HEK293 (cell line): Measurements from ENCODE around the gene WDR18.

Experiments used
- CTCF ChIA-PET: fragments of 350-600 bp; formaldehyde crosslinking; extraction: SDS; loops from one replicate; lab custom pipeline; 2021; ENCODE audit warnings: antibody characterized with exemption; lab: Yijun Ruan, JAX
- POLR2A ChIA-PET: fragments of 300-600 bp; formaldehyde crosslinking; extraction: SDS; loops from one replicate; lab custom pipeline; 2020; ENCODE audit warnings: antibody characterized with exemption, inconsistent platforms; lab: Yijun Ruan, JAX
- H3K27ac ChIP-seq: fragments of 200-500 bp; sonication (Bioruptor generic); 2 replicates; pipeline ENCODE4 v1.5.1; 2014; ENCODE audit warnings: low read depth, low read length, control low read depth, inconsistent platforms; ENCODE audit errors: extremely low read depth
- H3K36me3 ChIP-seq, 2 experiments: fragments of 200-500 bp in 1 of 2; sonication (Bioruptor generic) in 1 of 2; 1 replicate in 1 of 2; 2 replicates in 1 of 2; pipeline ENCODE4 v1.5.1; 2014 to 2017; ENCODE audit warnings: inconsistent platforms in 2 of 2, low read length in 2 of 2; ENCODE audit not compliant: control insufficient read depth in 2 of 2, insufficient read depth in 1 of 2
- H3K4me1 ChIP-seq: fragments of 200-500 bp; sonication (Bioruptor generic); 2 replicates; pipeline ENCODE4 v1.5.1; 2014; ENCODE audit warnings: mild to moderate bottlenecking, low read length, inconsistent platforms; ENCODE audit not compliant: control insufficient read depth, insufficient read depth
- H3K4me3 ChIP-seq: 2 replicates; pipeline ENCODE4 v1.5.1; 2011; ENCODE audit warnings: low read depth, mild to moderate bottlenecking, control low read depth, low read length, moderate library complexity
- H3K9me3 ChIP-seq: fragments of 200-500 bp; sonication (Bioruptor generic); 2 replicates; pipeline ENCODE4 v1.5.1; 2014; ENCODE audit warnings: low read depth, low read length, inconsistent platforms; ENCODE audit not compliant: control insufficient read depth, insufficient read depth
- CTCF ChIP-seq: fragments of 450-650 bp; formaldehyde crosslinking; IDR thresholded peaks from 2 replicates; pipeline ENCODE4 v1.5.1; 2016; ENCODE audit warnings: missing biosample characterization, missing genetic modification characterization
- FEZF1 ChIP-seq: fragments of 450-650 bp; formaldehyde crosslinking; IDR thresholded peaks from 2 replicates; pipeline ENCODE4 v1.5.1; 2016; ENCODE audit warnings: missing biosample characterization, missing genetic modification characterization
- KLF8 ChIP-seq: fragments of 450-650 bp; formaldehyde crosslinking; IDR thresholded peaks from 2 replicates; pipeline ENCODE4 v1.5.1; 2016; ENCODE audit warnings: missing biosample characterization, missing genetic modification characterization
- MZF1 ChIP-seq: fragments of 450-650 bp; formaldehyde crosslinking; IDR thresholded peaks from 2 replicates; pipeline ENCODE4 v1.5.1; 2017; ENCODE audit warnings: missing biosample characterization, missing genetic modification characterization, borderline replicate concordance
- PRDM6 ChIP-seq: fragments of 450-650 bp; formaldehyde crosslinking; IDR thresholded peaks from 2 replicates; pipeline ENCODE4 v1.5.1; 2017; ENCODE audit warnings: missing biosample characterization, missing genetic modification characterization
- REPIN1 ChIP-seq: fragments of 450-650 bp; formaldehyde crosslinking; IDR thresholded peaks from 2 replicates; pipeline ENCODE4 v1.5.1; 2017; ENCODE audit warnings: missing biosample characterization, missing genetic modification characterization, low read depth
- SCRT2 ChIP-seq: fragments of 450-650 bp; formaldehyde crosslinking; IDR thresholded peaks from 2 replicates; pipeline ENCODE4 v1.5.1; 2016; ENCODE audit warnings: missing biosample characterization, missing genetic modification characterization
- ZFP37 ChIP-seq: fragments of 450-650 bp; formaldehyde crosslinking; IDR thresholded peaks from 2 replicates; pipeline ENCODE4 v1.5.1; 2016; ENCODE audit warnings: missing biosample characterization, missing genetic modification characterization
- ZFP69B ChIP-seq: fragments of 450-650 bp; formaldehyde crosslinking; IDR thresholded peaks from 2 replicates; pipeline ENCODE4 v1.5.1; 2016; ENCODE audit warnings: missing biosample characterization, missing genetic modification characterization
- ZIC2 ChIP-seq: fragments of 450-650 bp; formaldehyde crosslinking; IDR thresholded peaks from 2 replicates; pipeline ENCODE4 v1.5.1; 2016; ENCODE audit warnings: missing biosample characterization, missing genetic modification characterization
- ZNF10 ChIP-seq: fragments of 450-650 bp; formaldehyde crosslinking; IDR thresholded peaks from 2 replicates; pipeline ENCODE4 v1.5.1; 2017; ENCODE audit warnings: missing biosample characterization, missing genetic modification characterization
- ZNF221 ChIP-seq: fragments of 450-650 bp; formaldehyde crosslinking; IDR thresholded peaks from 2 replicates; pipeline ENCODE4 v1.5.1; 2017; ENCODE audit warnings: missing biosample characterization, missing genetic modification characterization, borderline replicate concordance
- ZNF555 ChIP-seq: fragments of 450-650 bp; formaldehyde crosslinking; conservative IDR thresholded peaks from 2 replicates; pipeline ENCODE4 v1.5.1; 2017; ENCODE audit warnings: missing biosample characterization, mild to moderate bottlenecking, missing genetic modification characterization, inconsistent platforms
- ZNF600 ChIP-seq: fragments of 450-650 bp; formaldehyde crosslinking; IDR thresholded peaks from 2 replicates; pipeline ENCODE4 v1.5.1; 2016; ENCODE audit warnings: missing biosample characterization, missing genetic modification characterization
- ZNF629 ChIP-seq: fragments of 450-650 bp; formaldehyde crosslinking; IDR thresholded peaks from 2 replicates; pipeline ENCODE4 v1.5.1; 2017; ENCODE audit warnings: missing biosample characterization, missing genetic modification characterization
- ZNF664 ChIP-seq: fragments of 450-650 bp; formaldehyde crosslinking; IDR thresholded peaks from 2 replicates; pipeline ENCODE4 v1.5.1; 2016; ENCODE audit warnings: missing biosample characterization, missing genetic modification characterization
- ZNF692 ChIP-seq: fragments of 450-650 bp; formaldehyde crosslinking; IDR thresholded peaks from 2 replicates; pipeline ENCODE4 v1.5.1; 2016; ENCODE audit warnings: missing biosample characterization, missing genetic modification characterization
- ZNF777 ChIP-seq: fragments of 450-650 bp; formaldehyde crosslinking; IDR thresholded peaks from 2 replicates; pipeline ENCODE4 v1.5.1; 2017; ENCODE audit warnings: missing biosample characterization, missing genetic modification characterization, borderline replicate concordance
- ZSCAN16 ChIP-seq: fragments of 450-650 bp; formaldehyde crosslinking; IDR thresholded peaks from 2 replicates; pipeline ENCODE4 v1.5.1; 2016; ENCODE audit warnings: missing biosample characterization, missing genetic modification characterization
- TF ChIP-seq, protein P1 (sequence below): fragments of 450-650 bp; formaldehyde crosslinking; IDR thresholded peaks from 2 replicates; pipeline ENCODE4 v1.5.1; 2016; ENCODE audit warnings: missing biosample characterization, missing genetic modification characterization
- TF ChIP-seq, protein P2 (sequence below): fragments of 450-650 bp; formaldehyde crosslinking; IDR thresholded peaks from 2 replicates; pipeline ENCODE4 v1.5.1; 2016; ENCODE audit warnings: missing biosample characterization, missing genetic modification characterization

Gene WDR18

GRCh38 chr19:988510-988909 lies 4.4 kb downstream of the WDR18 start (continued):
- TF ChIP-seq ZNF629 (tag by site-specific recombination): no peak
- no peak for TF ChIP-seq ZNF555 (tag by site-specific recombination)
- TF ChIP-seq ZSCAN16 (tag by site-specific recombination): no peak
- TF ChIP-seq ZNF664 (tag by site-specific recombination): no peak

DNA sequence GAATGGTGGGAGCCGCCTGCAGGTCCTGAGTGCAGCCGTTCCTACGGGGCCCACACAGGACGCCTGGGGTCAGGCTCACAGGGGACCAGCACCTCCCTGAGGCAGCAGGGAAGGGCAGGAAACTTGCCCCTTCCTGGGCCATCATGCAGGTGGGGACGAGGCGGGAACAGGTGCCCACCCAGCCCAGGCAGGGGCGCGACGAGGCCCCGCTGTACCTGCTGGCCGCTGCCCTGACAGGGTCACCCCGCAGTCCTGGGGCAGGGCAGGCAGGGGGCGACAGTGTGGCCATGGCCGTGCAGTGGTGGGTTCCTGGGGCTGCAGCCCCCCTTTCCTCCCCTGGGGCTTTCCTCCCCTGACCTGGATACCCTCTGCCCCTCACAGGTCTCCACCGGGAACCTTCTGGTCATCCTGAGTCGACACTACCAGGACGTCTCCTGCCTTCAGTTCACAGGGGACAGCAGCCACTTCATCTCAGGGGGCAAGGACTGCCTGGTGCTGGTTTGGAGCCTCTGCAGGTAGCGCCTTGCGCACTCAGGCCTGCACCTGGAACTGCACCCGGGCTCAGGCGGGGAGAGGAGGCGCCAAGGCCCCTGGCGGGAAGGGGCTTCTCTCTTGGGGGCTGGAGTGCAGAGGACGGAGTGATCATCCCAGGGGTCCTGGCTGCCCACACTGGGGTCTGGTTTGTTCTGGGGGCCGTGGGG lies 5.4 kb downstream of the WDR18 start:
- H3K27ac ChIP-seq: no peak overlapping the region
- no peaks in the 10 kb centered on the region; the same call in 1 of the 2 replicates for H3K4me1 ChIP-seq
- TF ChIP-seq ZNF777 (tag by site-specific recombination) (no peak), ZNF692 (tag by site-specific recombination) (peak; percentile 82), CTCF (tag by site-specific recombination) (peak; percentile 56; the same call in 1 of the 2 replicates), SCRT2 (peak; percentile 31; the same call in 1 of the 2 replicates), ZFP37 (tag by site-specific recombination) (no peak), ZFP69B (tag by site-specific recombination) (peak; percentile 82)
- TF ChIP-seq, protein P1, sequence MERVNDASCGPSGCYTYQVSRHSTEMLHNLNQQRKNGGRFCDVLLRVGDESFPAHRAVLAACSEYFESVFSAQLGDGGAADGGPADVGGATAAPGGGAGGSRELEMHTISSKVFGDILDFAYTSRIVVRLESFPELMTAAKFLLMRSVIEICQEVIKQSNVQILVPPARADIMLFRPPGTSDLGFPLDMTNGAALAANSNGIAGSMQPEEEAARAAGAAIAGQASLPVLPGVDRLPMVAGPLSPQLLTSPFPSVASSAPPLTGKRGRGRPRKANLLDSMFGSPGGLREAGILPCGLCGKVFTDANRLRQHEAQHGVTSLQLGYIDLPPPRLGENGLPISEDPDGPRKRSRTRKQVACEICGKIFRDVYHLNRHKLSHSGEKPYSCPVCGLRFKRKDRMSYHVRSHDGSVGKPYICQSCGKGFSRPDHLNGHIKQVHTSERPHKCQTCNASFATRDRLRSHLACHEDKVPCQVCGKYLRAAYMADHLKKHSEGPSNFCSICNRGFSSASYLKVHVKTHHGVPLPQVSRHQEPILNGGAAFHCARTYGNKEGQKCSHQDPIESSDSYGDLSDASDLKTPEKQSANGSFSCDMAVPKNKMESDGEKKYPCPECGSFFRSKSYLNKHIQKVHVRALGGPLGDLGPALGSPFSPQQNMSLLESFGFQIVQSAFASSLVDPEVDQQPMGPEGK: peak; percentile 35; the same call in 1 of the 2 replicates
- TF ChIP-seq, all 188 proteins: peak for 5
- Histone ChIP-seq H3K4me3 (no peak overlapping the region), H3K36me3 (peaks cover 9 to 79% of the 10 kb centered on the region in 2 experiments; a peak in 2 of 3 replicates), H3K9me3 (no peaks in the 10 kb centered on the region)
- POLR2A ChIA-PET: interaction anchor here (1.2 kb wide), 1 partner anchor 93 kb away, joined by 7 read pairs; no protein-coding TSS in a partner anchor
- CTCF ChIA-PET: interaction anchor here (0.6 to 1.3 kb wide), 3 partner anchors 51 to 183 kb away, joined by 3 to 6 read pairs (median 3); no protein-coding TSS in a partner anchor

- ChIA-PET CTCF (interaction anchor here (1.0 kb wide), 1 partner anchor 254 kb away, joined by 3 read pairs; no protein-coding TSS in a partner anchor), POLR2A (no interaction called here)
- H3K9me3 ChIP-seq: no peaks in the 10 kb centered on the region
- no peak overlapping the region for H3K4me3 ChIP-seq
- no peaks in the 10 kb centered on the region; the same call in 1 of the 2 replicates for H3K4me1 ChIP-seq
- TF ChIP-seq FEZF1 (tag by site-specific recombination) (no peak), MZF1 (peak; percentile 60; the same call in 1 of the 2 replicates), ZIC2 (tag by site-specific recombination) (peak; percentile 28), ZNF600 (tag by site-specific recombination) (0 out of 2 replicates have a peak, but pooled peaks have one; percentile 57), ZNF10 (peak; percentile 12; the same call in 1 of the 2 replicates), KLF8 (tag by site-specific recombination) (peak; percentile 33; the same call in 1 of the 2 replicates), ZNF221 (tag by site-specific recombination) (no peak), REPIN1 (tag by site-specific recombination) (no peak), PRDM6 (tag by site-specific recombination) (no peak)
- TF ChIP-seq, protein P2, sequence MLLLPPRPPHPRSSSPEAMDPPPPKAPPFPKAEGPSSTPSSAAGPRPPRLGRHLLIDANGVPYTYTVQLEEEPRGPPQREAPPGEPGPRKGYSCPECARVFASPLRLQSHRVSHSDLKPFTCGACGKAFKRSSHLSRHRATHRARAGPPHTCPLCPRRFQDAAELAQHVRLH: no peak
- peaks cover 9 to 81% of the 10 kb centered on the region in 2 experiments; a peak in 2 of 3 replicates for H3K36me3 ChIP-seq
- H3K27ac ChIP-seq: no peak overlapping the region
These were observed 6.0 kb downstream of the WDR18 start for GRCh38 chr19:990119-990571.
